HG02588 (cell line): ENCODE measurements around the gene ELAC1.
A peak's percentile ranks its signal among the peaks of the same experiment; 100 is the strongest.
"Not testable (repeated sequence)": the region's sequence is repeated elsewhere in the genome, so short reads cannot be mapped to it uniquely, and the experiment has no call there.

Experiments
- ATAC-seq: cut with Tn5 transposase; IDR thresholded peaks from one replicate; pipeline ENCODE4 v1.9.1; 2021; ENCODE audit warnings: mild to moderate bottlenecking, moderate library complexity; ENCODE audit not compliant: unreplicated experiment

Gene ELAC1

GRCh38 chr18:50967714-50968661 is at the start of gene ELAC1:
Gene ELAC1, plus strand, starts transcription at chr18:50968040. Its CDS starts 6,365 bp downstream, at chr18:50974405.
- peak; percentile 97 for ATAC-seq

DNA sequence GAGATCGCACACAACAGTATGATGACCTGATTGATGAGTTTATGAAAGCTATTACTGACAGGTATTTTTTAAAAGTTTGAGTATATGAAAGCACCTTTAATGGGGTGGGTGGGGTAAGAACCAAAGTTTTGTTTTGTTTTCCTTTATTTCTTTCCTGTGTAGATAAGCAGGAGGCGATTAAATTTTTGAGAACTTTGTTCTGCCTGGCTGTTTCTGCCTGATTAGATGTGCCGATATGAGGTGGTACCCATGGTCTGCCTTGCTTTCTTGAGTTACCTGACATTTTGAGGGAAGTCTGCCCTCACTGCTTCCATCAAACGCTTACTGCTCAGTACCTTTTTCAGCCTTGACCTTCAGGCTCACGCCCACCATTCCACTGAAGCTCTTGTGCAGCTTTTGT is 49.7 kb upstream of the ELAC1 start:
- ATAC-seq = no peak

DNA sequence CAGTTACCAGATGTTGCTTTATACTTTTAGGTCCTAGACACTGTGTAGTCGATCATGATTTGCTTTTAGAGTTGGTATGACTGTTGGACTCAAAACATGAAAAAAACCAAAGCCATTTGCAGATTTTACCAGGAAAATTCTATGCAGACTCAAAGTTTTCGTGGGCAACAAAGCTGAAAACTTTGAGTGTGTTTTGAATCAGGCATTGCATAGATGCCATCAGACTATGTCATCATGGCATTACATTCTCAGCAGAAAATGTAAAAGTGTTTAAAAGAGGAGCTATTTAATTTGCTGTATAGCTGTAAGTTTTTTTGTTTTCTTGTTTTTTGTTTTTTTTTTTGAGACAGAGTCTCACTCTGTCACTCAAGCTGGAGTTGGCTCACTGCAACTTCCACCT is 43.5 kb upstream of the ELAC1 start:
- ATAC-seq = no peak

GRCh38 chr18:50926521-50926920 is 41.3 kb upstream of the ELAC1 start:
- no peak for ATAC-seq

GRCh38 chr18:50928551-50928950 is 39.3 kb upstream of the ELAC1 start:
- ATAC-seq = no peak

GRCh38 chr18:50933684-50934083 is 34.2 kb upstream of the ELAC1 start:
- no peak for ATAC-seq

DNA sequence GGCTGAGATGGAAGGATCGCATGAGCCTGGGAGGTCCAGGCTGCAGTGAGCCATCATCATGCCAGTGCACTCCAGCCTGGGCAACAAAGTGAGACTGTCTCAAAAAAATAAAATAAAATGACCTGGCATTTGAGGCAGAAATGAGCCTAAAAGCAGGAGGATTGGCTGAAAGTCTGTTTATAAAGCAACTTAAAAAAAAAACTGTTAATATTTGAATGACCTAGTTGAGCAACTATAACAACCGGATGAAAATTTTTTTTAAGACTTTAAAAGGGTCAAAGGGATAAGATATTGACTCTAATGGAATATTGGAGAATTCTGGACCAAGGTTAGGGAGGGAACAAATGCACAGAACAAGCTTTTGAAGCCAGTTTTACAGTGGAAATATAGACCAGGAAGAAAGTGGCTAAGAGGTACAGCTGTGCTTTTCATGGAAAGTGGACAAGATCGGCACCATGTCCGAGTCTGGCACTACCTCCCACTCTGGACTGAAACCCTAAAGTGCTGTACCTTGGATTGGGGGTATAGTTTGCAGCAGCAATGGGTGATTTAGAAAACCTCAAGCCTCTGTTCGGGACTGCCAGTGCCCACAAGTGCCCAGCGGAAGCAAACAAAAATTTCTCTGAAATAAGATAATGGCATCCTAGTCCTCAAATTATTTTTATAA is 33.2 kb upstream of the ELAC1 start:
- ATAC-seq = no peak

DNA sequence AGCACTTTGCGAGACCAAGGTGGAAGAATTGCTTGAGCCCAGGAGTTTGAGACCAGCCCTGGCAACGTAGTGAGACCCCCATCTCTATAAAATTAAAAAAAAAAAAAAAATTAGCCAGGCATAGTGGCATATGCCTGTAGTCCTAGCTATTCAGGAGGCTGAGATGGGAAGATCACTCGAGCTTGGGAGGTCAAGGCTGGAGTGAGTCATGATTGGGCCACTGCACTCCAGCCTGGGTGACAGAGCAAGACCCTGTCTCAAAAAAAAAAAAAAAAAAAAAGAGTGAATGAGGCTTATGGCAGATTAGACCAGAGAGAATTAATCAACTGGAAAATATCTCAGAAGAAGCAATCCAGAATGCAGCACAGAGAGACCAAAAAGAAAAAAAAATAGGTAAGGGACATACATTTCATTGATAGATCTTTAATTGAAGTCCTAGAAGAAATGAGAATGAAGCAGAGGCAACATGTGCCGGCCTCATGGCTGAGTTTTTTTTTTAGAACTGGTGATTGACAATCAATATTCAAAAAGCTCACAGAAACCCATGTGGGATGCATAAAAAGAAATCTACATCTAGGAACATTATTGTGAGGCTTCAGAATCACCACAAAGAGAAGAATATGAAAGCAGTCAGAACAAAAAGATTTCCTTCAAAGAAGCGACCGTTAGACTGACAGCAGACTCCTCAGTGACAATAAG is 32.2 kb upstream of the ELAC1 start:
- no peak for ATAC-seq

DNA sequence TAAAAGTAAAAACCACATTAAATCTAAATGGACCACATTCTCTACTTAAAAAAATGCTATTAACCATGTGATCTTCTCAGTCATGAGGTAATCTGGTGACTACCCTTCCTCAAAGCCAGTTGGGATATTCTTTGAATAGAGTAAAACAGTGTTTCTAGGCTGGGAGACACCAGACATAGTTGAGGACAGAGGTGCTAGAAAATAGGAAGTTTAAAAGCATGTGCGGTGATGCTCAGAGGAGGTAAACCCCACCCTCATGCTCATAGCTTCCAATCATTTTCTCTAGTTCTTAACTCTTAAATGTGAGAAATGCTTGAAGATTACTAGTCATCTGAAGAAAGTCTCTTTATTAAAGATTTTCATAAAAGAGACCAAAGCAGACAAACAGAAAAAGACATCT is 30.7 kb upstream of the ELAC1 start:
- ATAC-seq = no peak

GRCh38 chr18:50938912-50939311 is 28.9 kb upstream of the ELAC1 start:
- ATAC-seq = no peak

GRCh38 chr18:50944245-50944932 is 23.5 kb upstream of the ELAC1 start:
- ATAC-seq = no peak

DNA sequence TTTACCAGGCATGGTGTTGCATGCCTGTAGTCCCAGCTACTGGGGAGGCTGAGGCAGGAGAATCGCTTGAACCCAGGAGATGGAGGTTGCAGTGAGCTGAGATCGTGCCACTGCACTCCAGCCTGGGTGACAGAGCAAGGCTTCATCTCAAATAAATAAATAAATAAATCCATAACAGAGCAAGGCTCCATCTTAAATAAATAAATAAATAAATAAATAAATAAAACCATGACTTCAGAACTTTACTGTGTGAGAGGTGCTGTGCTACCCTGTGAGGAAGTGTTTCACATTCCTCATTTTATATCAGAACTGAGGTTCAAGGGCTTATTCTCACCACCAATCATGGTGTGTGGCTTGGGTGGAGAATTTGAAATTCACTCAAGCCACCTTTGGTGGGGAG is 21.9 kb upstream of the ELAC1 start:
- not testable (repeated sequence) for ATAC-seq

DNA sequence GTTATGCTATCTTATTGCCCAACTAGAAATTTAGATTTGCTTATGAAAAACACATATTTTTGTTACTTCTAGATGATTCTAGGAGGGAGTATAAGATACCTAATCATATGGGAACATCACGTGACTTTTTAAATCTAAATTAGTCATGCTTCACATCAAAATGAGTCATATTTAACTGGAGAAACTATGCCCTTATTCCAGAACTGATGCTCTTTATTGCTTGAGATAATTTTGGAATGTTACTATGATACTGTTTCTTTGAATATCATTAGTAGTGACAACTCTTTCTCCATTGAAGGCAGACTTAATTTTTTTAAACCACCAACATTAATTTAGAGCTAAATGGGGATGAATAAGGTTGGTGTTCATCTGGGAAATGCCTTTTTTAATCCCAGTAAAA is 19.9 kb upstream of the ELAC1 start:
- ATAC-seq = no peak

DNA sequence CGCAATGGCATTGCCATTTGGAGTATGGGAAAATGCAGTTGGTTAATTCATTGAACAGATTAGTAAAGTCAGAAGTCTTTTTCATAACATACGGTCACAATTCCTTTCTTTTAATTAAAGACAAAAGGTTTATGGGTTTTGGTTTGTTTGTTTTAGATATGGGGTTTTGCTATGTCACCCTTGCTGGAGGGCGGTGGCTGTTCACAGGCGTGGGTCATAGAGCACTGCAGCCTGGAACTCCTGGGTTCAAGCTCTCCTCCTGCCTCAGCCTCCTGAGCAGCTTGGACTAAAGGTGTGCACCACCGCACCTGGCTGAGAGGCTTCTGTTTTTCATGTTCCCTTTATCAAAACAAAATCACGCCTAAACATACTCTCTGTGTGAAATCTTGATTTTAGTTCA is 18.7 kb upstream of the ELAC1 start:
- no peak for ATAC-seq

DNA sequence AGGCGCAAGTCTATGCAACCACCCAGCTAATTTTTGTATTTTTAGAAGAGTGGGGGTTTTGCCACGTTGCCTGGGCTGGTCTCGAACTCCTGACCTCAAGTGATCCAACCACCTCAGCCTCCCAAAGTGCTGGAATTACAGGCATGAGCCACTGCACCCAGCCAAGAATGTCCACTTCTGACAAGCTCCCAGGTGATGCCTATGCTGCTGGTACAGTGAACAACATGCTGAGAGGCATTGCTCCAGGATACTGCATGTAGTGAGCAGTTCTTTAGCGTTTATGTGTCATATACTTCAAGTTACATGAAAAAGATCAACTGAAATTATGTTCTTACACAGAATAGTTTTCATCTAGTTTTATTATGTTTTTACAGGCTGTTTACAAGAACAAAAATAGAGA is 17.2 kb upstream of the ELAC1 start:
- ATAC-seq = no peak

GRCh38 chr18:50953822-50954221 is 14.0 kb upstream of the ELAC1 start:
- ATAC-seq = no peak

- ATAC-seq = no peak
Measured at GRCh38 chr18:50955253-50955652, 12.6 kb upstream of the ELAC1 start.

- ATAC-seq = no peak
Measured at GRCh38 chr18:50956116-50956515, 11.7 kb upstream of the ELAC1 start.

GRCh38 chr18:50961974-50962373 is 5.9 kb upstream of the ELAC1 start:
- ATAC-seq = no peak

GRCh38 chr18:50969448-50969847 is 1.6 kb downstream of the ELAC1 start:
- no peak for ATAC-seq

- no peak for ATAC-seq
Measured at GRCh38 chr18:50970006-50970405, 2.2 kb downstream of the ELAC1 start.
